ENCODE data around the gene OR2T8. TPM values are rescaled to one million over a fixed set of nuclear protein-coding genes. Genes with fewer than 3 reads are reported as not detected.

OR2T8 gene
- total RNA-seq, 1 experiment from 2014 or later, result not detected

- DNase-seq (ENCODE audit: low read depth), result no peak
- in situ Hi-C loops (cut with HindIII; ENCODE audit: low pct_unique_long_range_greater_than_20kb, low sequenced_read_pairs), result no loop called here
These were observed 22.6 kb downstream of the OR2T8 start for GRCh38 chr1:247942624-247943023.

- DNase-seq (ENCODE audit: low read depth), result no peak
- in situ Hi-C loops (cut with HindIII; ENCODE audit: low pct_unique_long_range_greater_than_20kb, low sequenced_read_pairs), result no loop called here
These were observed 28.5 kb downstream of the OR2T8 start, which contains the start of gene OR2L8 for GRCh38 chr1:247948558-247948957. Gene OR2L8 (plus strand): TSS chr1:247948858. CDS start chr1:247948858, 0 bp downstream.

- in situ Hi-C loops (cut with HindIII; ENCODE audit: low pct_unique_long_range_greater_than_20kb, low sequenced_read_pairs), result no loop called here
- no peak for DNase-seq (ENCODE audit: low read depth)
These were observed 33.4 kb downstream of the OR2T8 start for GRCh38 chr1:247953408-247953807.

GRCh38 chr1:247961791-247962190, 41.7 kb downstream of the OR2T8 start:
- DNase-seq (ENCODE audit: low read depth), result no peak
- in situ Hi-C loops (cut with HindIII; ENCODE audit: low pct_unique_long_range_greater_than_20kb, low sequenced_read_pairs), result no loop called here

GRCh38 chr1:247962911-247963588, 43.0 kb downstream of the OR2T8 start:
- DNase-seq (ENCODE audit: low read depth), result no peak
- in situ Hi-C loops (cut with HindIII; ENCODE audit: low pct_unique_long_range_greater_than_20kb, low sequenced_read_pairs), result no loop called here

- in situ Hi-C loops (cut with HindIII; ENCODE audit: low pct_unique_long_range_greater_than_20kb, low sequenced_read_pairs), result no loop called here
- DNase-seq (ENCODE audit: low read depth), result no peak
These were observed 44.9 kb downstream of the OR2T8 start, which contains the start of gene OR2AK2 for GRCh38 chr1:247964933-247965332. Gene OR2AK2 (plus strand): TSS chr1:247965233. CDS start chr1:247965377, 144 bp downstream.

GRCh38 chr1:247966532-247967204, 46.6 kb downstream of the OR2T8 start:
- no peak for DNase-seq (ENCODE audit: low read depth)
- in situ Hi-C loops (cut with HindIII; ENCODE audit: low pct_unique_long_range_greater_than_20kb, low sequenced_read_pairs), result no loop called here

Other genes starting within 250 kb of the OR2T8 start
- not detected in 2 replicates for gene OR13G1, start 240.5 kb upstream of the OR2T8 start, total RNA-seq (2014; rRNA removed; shearing (Covaris generic); ENCODE audit: low replicate concordance)
- not detected in 2 replicates for gene OR6F1, start 203.6 kb upstream of the OR2T8 start, total RNA-seq (2014; rRNA removed; shearing (Covaris generic); ENCODE audit: low replicate concordance)
- gene OR14K1, start 181.6 kb upstream of the OR2T8 start, total RNA-seq (2014; rRNA removed; shearing (Covaris generic); ENCODE audit: low replicate concordance), result not detected in 2 replicates
- gene OR14A2, start 172.1 kb upstream of the OR2T8 start, total RNA-seq (2014; rRNA removed; shearing (Covaris generic); ENCODE audit: low replicate concordance), result not detected in 2 replicates
- not detected in 2 replicates for gene OR1C1, start 159.7 kb upstream of the OR2T8 start, total RNA-seq (2014; rRNA removed; shearing (Covaris generic); ENCODE audit: low replicate concordance)
- not detected in 2 replicates for gene OR14A16, start 96.1 kb upstream of the OR2T8 start, total RNA-seq (2014; rRNA removed; shearing (Covaris generic); ENCODE audit: low replicate concordance)
- gene OR11L1, start 78.4 kb upstream of the OR2T8 start, total RNA-seq (2014; rRNA removed; shearing (Covaris generic); ENCODE audit: low replicate concordance), result not detected in 2 replicates
- not detected in 2 replicates for gene TRIM58, start 63.1 kb upstream of the OR2T8 start, total RNA-seq (2014; rRNA removed; shearing (Covaris generic); ENCODE audit: low replicate concordance)
- not detected in 2 replicates for gene OR2W3, start 24.7 kb upstream of the OR2T8 start, total RNA-seq (2014; rRNA removed; shearing (Covaris generic); ENCODE audit: low replicate concordance)
- gene OR2AJ1, start 4.6 kb downstream of the OR2T8 start, total RNA-seq (2014; rRNA removed; shearing (Covaris generic); ENCODE audit: low replicate concordance), result not detected in 2 replicates
- gene OR2L8, start 28.6 kb downstream of the OR2T8 start, total RNA-seq (2014; rRNA removed; shearing (Covaris generic); ENCODE audit: low replicate concordance), result not detected in 2 replicates
- not detected in 2 replicates for gene OR2AK2, start 45.0 kb downstream of the OR2T8 start, total RNA-seq (2014; rRNA removed; shearing (Covaris generic); ENCODE audit: low replicate concordance)
- gene OR2L5, start 93.4 kb downstream of the OR2T8 start, total RNA-seq (2014; rRNA removed; shearing (Covaris generic); ENCODE audit: low replicate concordance), result not detected in 2 replicates
- not detected in 2 replicates for gene OR2L2, start 109.8 kb downstream of the OR2T8 start, total RNA-seq (2014; rRNA removed; shearing (Covaris generic); ENCODE audit: low replicate concordance)
- not detected in 2 replicates for gene OR2L3, start 126.6 kb downstream of the OR2T8 start, total RNA-seq (2014; rRNA removed; shearing (Covaris generic); ENCODE audit: low replicate concordance)
- gene OR2L13, start 174.9 kb downstream of the OR2T8 start, total RNA-seq (2014; rRNA removed; shearing (Covaris generic); ENCODE audit: low replicate concordance), result not detected in 2 replicates
- not detected in 2 replicates for gene OR2M5, start 224.9 kb downstream of the OR2T8 start, total RNA-seq (2014; rRNA removed; shearing (Covaris generic); ENCODE audit: low replicate concordance)

Data from Caki2 (cell line).